ENCODE results near the gene VPS72. TPM values are rescaled to one million over a fixed set of nuclear protein-coding genes. Genes with fewer than 3 reads are reported as not detected.

Gene VPS72
- total and polyA plus RNA-seq, 10 of the 15 experiments (the other 5 are each of a cell fraction or from before 2014, with no cell fraction given) = 6.7 to 77.8 (median 58.1) TPM

DNA sequence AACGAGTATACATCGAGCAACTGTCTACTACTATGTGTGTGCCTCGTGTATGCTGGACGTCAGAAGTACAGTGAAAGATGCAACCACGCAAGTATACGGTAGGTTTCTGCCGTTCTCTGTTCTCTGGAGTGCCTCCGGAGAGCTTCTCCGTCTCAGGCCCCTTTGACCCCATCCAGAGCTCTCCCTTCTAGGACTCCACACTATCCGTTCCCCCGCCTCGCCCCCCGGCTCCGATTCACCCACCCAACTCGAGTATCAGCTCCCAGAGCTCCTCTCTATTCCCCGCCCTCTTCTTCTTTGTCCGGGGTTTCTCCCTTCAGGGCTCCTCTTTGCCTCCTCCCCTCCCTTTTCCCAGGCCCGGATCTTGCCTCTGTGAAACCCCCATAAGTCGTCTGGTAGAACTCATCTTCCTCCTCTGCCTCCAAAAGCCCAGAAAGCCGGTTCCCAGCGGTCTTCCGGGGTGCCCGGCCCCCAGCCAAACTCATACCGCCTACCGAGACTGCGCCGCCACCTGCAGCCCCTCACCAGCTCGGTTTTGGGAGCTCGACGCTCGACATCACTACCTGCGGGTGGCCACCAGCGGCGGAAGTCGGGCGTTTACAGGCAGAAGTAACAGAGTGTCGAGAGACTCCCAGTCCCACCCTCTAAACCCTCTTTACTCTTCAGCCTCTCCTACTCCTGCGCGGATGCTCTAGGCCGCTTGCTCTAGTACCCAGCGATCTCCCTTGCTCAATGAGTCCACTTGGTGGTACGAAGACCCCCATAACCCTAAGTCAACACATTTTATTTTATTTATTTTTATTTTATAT is at the start of gene VPS72 (continued):
- TF ChIP-seq JUND (IDR thresholded peaks at IDR 0.05; ENCODE audit: low read depth, low read length) (no peak), MEF2B (IDR thresholded peaks at IDR 0.05; ENCODE audit: partially characterized antibody, poor library complexity, severe bottlenecking) (peak; percentile 49), NFYB (IDR thresholded peaks at IDR 0.05; ENCODE audit: insufficient read depth, low read depth, low read length) (no peak), ZZZ3 (IDR thresholded peaks at IDR 0.05; ENCODE audit: control insufficient read depth, insufficient read length, low read depth) (no peak), POLR2AphosphoS5 (IDR thresholded peaks at IDR 0.05; ENCODE audit: low read length) (peak; percentile 88), SMAD5 (IDR thresholded peaks at IDR 0.05; ENCODE audit: low read depth) (peak; percentile 45; the same call in 1 of the 2 replicates), ZNF217 (IDR thresholded peaks at IDR 0.05) (no peak), MTA2 (IDR thresholded peaks at IDR 0.05; ENCODE audit: low read depth) (no peak), SREBF1 (IDR thresholded peaks at IDR 0.05; ENCODE audit: low read length) (no peak), RBBP5 (conservative IDR thresholded peaks at IDR 0.05) (no peak), SMARCA5 (IDR thresholded peaks at IDR 0.05) (peak; percentile 58; the same call in 1 of the 2 replicates), HDAC6 (IDR thresholded peaks at IDR 0.05; ENCODE audit: unreplicated experiment) (no peak), BHLHE40 (IDR thresholded peaks at IDR 0.05; ENCODE audit: borderline replicate concordance in 1 of 2, low read depth in 2 of 2, low read length in 1 of 2) (peak; percentile 49 to 71; a peak in 2 of 4 replicates), KLF5 (IDR thresholded peaks at IDR 0.05; ENCODE audit: partially characterized antibody) (peak; percentile 82), EZH2 (IDR thresholded peaks at IDR 0.05; ENCODE audit: borderline replicate concordance, control insufficient read depth, low read depth, low read length) (no peak)
- TF ChIP-seq, protein P1, sequence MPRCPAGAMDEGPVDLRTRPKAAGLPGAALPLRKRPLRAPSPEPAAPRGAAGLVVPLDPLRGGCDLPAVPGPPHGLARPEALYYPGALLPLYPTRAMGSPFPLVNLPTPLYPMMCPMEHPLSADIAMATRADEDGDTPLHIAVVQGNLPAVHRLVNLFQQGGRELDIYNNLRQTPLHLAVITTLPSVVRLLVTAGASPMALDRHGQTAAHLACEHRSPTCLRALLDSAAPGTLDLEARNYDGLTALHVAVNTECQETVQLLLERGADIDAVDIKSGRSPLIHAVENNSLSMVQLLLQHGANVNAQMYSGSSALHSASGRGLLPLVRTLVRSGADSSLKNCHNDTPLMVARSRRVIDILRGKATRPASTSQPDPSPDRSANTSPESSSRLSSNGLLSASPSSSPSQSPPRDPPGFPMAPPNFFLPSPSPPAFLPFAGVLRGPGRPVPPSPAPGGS (IDR thresholded peaks at IDR 0.05; ENCODE audit: borderline replicate concordance, insufficient read depth, low read depth, low read length, poor library complexity, severe bottlenecking) = peak; percentile 34
- TF ChIP-seq, protein P2, sequence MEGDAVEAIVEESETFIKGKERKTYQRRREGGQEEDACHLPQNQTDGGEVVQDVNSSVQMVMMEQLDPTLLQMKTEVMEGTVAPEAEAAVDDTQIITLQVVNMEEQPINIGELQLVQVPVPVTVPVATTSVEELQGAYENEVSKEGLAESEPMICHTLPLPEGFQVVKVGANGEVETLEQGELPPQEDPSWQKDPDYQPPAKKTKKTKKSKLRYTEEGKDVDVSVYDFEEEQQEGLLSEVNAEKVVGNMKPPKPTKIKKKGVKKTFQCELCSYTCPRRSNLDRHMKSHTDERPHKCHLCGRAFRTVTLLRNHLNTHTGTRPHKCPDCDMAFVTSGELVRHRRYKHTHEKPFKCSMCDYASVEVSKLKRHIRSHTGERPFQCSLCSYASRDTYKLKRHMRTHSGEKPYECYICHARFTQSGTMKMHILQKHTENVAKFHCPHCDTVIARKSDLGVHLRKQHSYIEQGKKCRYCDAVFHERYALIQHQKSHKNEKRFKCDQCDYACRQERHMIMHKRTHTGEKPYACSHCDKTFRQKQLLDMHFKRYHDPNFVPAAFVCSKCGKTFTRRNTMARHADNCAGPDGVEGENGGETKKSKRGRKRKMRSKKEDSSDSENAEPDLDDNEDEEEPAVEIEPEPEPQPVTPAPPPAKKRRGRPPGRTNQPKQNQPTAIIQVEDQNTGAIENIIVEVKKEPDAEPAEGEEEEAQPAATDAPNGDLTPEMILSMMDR (IDR thresholded peaks at IDR 0.05 in 2 of 3, conservative IDR thresholded peaks at IDR 0.05 in 1 of 3; ENCODE audit: control insufficient read depth in 2 of 3, extremely low read depth in 1 of 3, insufficient read depth in 1 of 3, low read depth in 3 of 3, low read length in 3 of 3) = no peak
- TF ChIP-seq, protein P3, sequence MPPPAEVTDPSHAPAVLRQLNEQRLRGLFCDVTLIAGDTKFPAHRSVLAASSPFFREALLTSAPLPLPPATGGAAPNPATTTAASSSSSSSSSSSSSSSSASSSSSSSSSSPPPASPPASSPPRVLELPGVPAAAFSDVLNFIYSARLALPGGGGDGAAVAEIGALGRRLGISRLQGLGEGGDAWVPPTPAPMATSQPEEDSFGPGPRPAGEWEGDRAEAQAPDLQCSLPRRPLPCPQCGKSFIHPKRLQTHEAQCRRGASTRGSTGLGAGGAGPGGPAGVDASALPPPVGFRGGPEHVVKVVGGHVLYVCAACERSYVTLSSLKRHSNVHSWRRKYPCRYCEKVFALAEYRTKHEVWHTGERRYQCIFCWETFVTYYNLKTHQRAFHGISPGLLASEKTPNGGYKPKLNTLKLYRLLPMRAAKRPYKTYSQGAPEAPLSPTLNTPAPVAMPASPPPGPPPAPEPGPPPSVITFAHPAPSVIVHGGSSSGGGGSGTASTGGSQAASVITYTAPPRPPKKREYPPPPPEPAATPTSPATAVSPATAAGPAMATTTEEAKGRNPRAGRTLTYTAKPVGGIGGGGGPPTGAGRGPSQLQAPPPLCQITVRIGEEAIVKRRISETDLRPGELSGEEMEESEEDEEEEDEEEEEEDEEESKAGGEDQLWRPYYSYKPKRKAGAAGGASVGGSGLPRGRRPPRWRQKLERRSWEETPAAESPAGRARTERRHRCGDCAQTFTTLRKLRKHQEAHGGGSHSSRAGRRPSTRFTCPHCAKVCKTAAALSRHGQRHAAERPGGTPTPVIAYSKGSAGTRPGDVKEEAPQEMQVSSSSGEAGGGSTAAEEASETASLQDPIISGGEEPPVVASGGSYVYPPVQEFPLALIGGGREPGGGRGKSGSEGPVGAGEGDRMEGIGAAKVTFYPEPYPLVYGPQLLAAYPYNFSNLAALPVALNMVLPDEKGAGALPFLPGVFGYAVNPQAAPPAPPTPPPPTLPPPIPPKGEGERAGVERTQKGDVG (CRISPR knock-in tag; IDR thresholded peaks at IDR 0.05) = no peak
- TF ChIP-seq, protein P4, sequence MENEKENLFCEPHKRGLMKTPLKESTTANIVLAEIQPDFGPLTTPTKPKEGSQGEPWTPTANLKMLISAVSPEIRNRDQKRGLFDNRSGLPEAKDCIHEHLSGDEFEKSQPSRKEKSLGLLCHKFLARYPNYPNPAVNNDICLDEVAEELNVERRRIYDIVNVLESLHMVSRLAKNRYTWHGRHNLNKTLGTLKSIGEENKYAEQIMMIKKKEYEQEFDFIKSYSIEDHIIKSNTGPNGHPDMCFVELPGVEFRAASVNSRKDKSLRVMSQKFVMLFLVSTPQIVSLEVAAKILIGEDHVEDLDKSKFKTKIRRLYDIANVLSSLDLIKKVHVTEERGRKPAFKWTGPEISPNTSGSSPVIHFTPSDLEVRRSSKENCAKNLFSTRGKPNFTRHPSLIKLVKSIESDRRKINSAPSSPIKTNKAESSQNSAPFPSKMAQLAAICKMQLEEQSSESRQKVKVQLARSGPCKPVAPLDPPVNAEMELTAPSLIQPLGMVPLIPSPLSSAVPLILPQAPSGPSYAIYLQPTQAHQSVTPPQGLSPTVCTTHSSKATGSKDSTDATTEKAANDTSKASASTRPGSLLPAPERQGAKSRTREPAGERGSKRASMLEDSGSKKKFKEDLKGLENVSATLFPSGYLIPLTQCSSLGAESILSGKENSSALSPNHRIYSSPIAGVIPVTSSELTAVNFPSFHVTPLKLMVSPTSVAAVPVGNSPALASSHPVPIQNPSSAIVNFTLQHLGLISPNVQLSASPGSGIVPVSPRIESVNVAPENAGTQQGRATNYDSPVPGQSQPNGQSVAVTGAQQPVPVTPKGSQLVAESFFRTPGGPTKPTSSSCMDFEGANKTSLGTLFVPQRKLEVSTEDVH (IDR thresholded peaks at IDR 0.05; ENCODE audit: low read depth, partially characterized antibody) = peak; percentile 59
